Bone marrow (tissue), 2 donors: ENCODE measurements around the gene DOCK4.
"Not testable (repeated sequence)": the region's sequence is repeated elsewhere in the genome, so short reads cannot be mapped to it uniquely, and the experiment has no call there.

ENCODE experiments used
- DNase-seq, 2 donors: peaks; one replicate each; lab custom pipeline; 2025; lab: John Stamatoyannopoulos, UW

DOCK4 gene

GRCh38 chr7:111908673-111909072 lies 297.5 kb downstream of the DOCK4 start:
- not testable (repeated sequence) for DNase-seq

GRCh38 chr7:111903797-111904196 lies 302.4 kb downstream of the DOCK4 start:
- no peak for DNase-seq

- no peak for DNase-seq
Observed at GRCh38 chr7:111903016-111903415, 303.2 kb downstream of the DOCK4 start.

- DNase-seq: no peak
Observed at GRCh38 chr7:111900283-111900682, 305.9 kb downstream of the DOCK4 start.

GRCh38 chr7:111895049-111895448 lies 311.1 kb downstream of the DOCK4 start:
- DNase-seq: no peak

GRCh38 chr7:111894518-111894917 lies 311.7 kb downstream of the DOCK4 start:
- DNase-seq: no peak

- no peak for DNase-seq
Observed at GRCh38 chr7:111893190-111893589, 313.0 kb downstream of the DOCK4 start.

- DNase-seq: no peak
Observed at GRCh38 chr7:111892588-111892987, 313.6 kb downstream of the DOCK4 start.

GRCh38 chr7:111887734-111888133 lies 318.5 kb downstream of the DOCK4 start:
- DNase-seq: no peak

GRCh38 chr7:111886233-111886632 lies 320.0 kb downstream of the DOCK4 start:
- no peak for DNase-seq

GRCh38 chr7:111883241-111883640 lies 323.0 kb downstream of the DOCK4 start:
- no peak for DNase-seq

GRCh38 chr7:111878785-111879184 lies 327.4 kb downstream of the DOCK4 start:
- DNase-seq: no peak

- no peak for DNase-seq
Observed at GRCh38 chr7:111877931-111878330, 328.3 kb downstream of the DOCK4 start.

GRCh38 chr7:111873963-111874690 lies 332.1 kb downstream of the DOCK4 start:
- no peak for DNase-seq

GRCh38 chr7:111873326-111873646 lies 332.9 kb downstream of the DOCK4 start:
- no peak for DNase-seq

- no peak for DNase-seq
Observed at GRCh38 chr7:111872450-111873325, 333.5 kb downstream of the DOCK4 start.

GRCh38 chr7:111871283-111871682 lies 334.9 kb downstream of the DOCK4 start:
- DNase-seq: no peak

GRCh38 chr7:111869280-111869679 lies 336.9 kb downstream of the DOCK4 start:
- no peak for DNase-seq

- no peak for DNase-seq
Observed at GRCh38 chr7:111867348-111867931, 338.8 kb downstream of the DOCK4 start.

GRCh38 chr7:111866787-111867186 lies 339.4 kb downstream of the DOCK4 start:
- no peak for DNase-seq

GRCh38 chr7:111865430-111865829 lies 340.8 kb downstream of the DOCK4 start:
- DNase-seq: no peak

- no peak for DNase-seq
Observed at GRCh38 chr7:111864291-111864976, 341.8 kb downstream of the DOCK4 start.
